Suppressor macrophage treated with lipopolysaccharide for 1 hour (primary cell): ENCODE measurements around the gene COPZ1.
A peak's percentile ranks its signal among the peaks of the same experiment; 100 is the strongest.
"Not testable (repeated sequence)": the region's sequence is repeated elsewhere in the genome, so short reads cannot be mapped to it uniquely, and the experiment has no call there.

Experiments used
- DNase-seq, 3 donors: peaks; one replicate each; pipeline ENCODE4 v3.0.0-alpha.2; 2020 to 2022

Gene COPZ1

GRCh38 chr12:54337280-54337842, 12.4 kb downstream of the COPZ1 start:
- peak; percentile 59 to 60 (median 60) for DNase-seq

- DNase-seq, result peak in 1 of 3 donors; percentile 26
These were observed 13.1 kb downstream of the COPZ1 start for GRCh38 chr12:54337854-54338650.

- DNase-seq, result no peak
These were observed 13.9 kb downstream of the COPZ1 start for GRCh38 chr12:54338698-54339296.

GRCh38 chr12:54340846-54341245, 15.9 kb downstream of the COPZ1 start:
- DNase-seq, result no peak

- DNase-seq, result no peak
These were observed 16.7 kb downstream of the COPZ1 start for GRCh38 chr12:54341378-54342300.

- no peak for DNase-seq
These were observed 24.1 kb downstream of the COPZ1 start for GRCh38 chr12:54349036-54349435.

- no peak for DNase-seq
These were observed 24.7 kb downstream of the COPZ1 start for GRCh38 chr12:54349679-54350078.

GRCh38 chr12:54350743-54351142, 25.8 kb downstream of the COPZ1 start:
- DNase-seq, result no peak

- DNase-seq, result no peak
These were observed 26.4 kb downstream of the COPZ1 start for GRCh38 chr12:54351341-54351740.

- peak in 1 of 3 donors; percentile 41 for DNase-seq
These were observed 27.1 kb downstream of the COPZ1 start for GRCh38 chr12:54352022-54352531.

- DNase-seq, result peak; percentile 47 to 57 (median 47)
These were observed 28.3 kb downstream of the COPZ1 start for GRCh38 chr12:54352891-54353874.

GRCh38 chr12:54354271-54354670, 29.3 kb downstream of the COPZ1 start:
- not testable (repeated sequence) for DNase-seq

- no peak for DNase-seq
These were observed 30.3 kb downstream of the COPZ1 start for GRCh38 chr12:54355104-54355815.

GRCh38 chr12:54356228-54356627, 31.3 kb downstream of the COPZ1 start:
- DNase-seq, result no peak

GRCh38 chr12:54356951-54357356, 32.0 kb downstream of the COPZ1 start:
- no peak for DNase-seq

GRCh38 chr12:54357506-54358190, 32.7 kb downstream of the COPZ1 start:
- DNase-seq, result no peak

GRCh38 chr12:54358191-54358944, 33.4 kb downstream of the COPZ1 start:
- no peak for DNase-seq

GRCh38 chr12:54358945-54359761, 34.2 kb downstream of the COPZ1 start:
- peak; percentile 95 to 98 (median 97) for DNase-seq
